Suprapubic skin (tissue), 4 donors: Measurements from ENCODE around the gene DPYD.

ENCODE experiments used
- EP300 ChIP-seq: sonication (generic); formaldehyde crosslinking; IDR thresholded peaks from one replicate; pipeline ENCODE4 v1.6.1; 2017; ENCODE audit warnings: antibody characterized with exemption
- POLR2A ChIP-seq, 2 donors: fragments of 450-650 bp; IDR thresholded peaks; one replicate each; pipeline ENCODE4 v1.6.1; 2017; ENCODE audit warnings: antibody characterized with exemption in 2 of 2, mild to moderate bottlenecking in 2 of 2, moderate library complexity in 2 of 2
- POLR2AphosphoS5 ChIP-seq, 3 donors: sonication (generic); formaldehyde crosslinking; IDR thresholded peaks; one replicate each; pipeline ENCODE4 v1.6.1; 2017; ENCODE audit warnings: antibody characterized with exemption in 3 of 3
- TF ChIP-seq, protein P1 (sequence below), 2 donors: fragments of 200-600 bp in 1 of 2; fragments of 450-650 bp in 1 of 2; sonication (generic) in 1 of 2; IDR thresholded peaks; one replicate each; pipeline ENCODE4 v1.5.1; 2016 to 2019; ENCODE audit warnings: antibody characterized with exemption in 2 of 2, mild to moderate bottlenecking in 1 of 2, moderate library complexity in 1 of 2

DNA sequence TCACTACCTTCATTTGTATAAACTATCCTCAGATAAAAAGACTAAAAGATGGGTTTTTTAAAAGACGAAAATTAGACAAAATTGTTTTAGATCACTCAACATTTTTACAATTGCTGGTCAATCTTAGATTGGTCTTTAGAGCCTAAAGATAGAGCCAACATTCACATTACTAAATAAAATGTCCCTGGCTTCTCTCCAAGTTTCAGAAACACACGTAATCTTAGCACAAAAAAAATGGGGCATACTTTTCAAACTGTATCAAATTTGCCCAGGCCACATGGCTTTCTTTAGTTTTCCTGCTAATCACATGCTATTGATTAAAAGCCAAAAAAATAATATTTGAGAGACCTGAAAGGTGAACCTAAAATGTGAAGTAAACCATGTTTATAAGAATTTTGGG is 288.1 kb downstream of the DPYD start:
- TF ChIP-seq, protein P1, sequence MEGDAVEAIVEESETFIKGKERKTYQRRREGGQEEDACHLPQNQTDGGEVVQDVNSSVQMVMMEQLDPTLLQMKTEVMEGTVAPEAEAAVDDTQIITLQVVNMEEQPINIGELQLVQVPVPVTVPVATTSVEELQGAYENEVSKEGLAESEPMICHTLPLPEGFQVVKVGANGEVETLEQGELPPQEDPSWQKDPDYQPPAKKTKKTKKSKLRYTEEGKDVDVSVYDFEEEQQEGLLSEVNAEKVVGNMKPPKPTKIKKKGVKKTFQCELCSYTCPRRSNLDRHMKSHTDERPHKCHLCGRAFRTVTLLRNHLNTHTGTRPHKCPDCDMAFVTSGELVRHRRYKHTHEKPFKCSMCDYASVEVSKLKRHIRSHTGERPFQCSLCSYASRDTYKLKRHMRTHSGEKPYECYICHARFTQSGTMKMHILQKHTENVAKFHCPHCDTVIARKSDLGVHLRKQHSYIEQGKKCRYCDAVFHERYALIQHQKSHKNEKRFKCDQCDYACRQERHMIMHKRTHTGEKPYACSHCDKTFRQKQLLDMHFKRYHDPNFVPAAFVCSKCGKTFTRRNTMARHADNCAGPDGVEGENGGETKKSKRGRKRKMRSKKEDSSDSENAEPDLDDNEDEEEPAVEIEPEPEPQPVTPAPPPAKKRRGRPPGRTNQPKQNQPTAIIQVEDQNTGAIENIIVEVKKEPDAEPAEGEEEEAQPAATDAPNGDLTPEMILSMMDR (IDR thresholded peaks at IDR 0.05): no peak
- TF ChIP-seq POLR2AphosphoS5 (IDR thresholded peaks at IDR 0.05): no peak
- TF ChIP-seq POLR2A (IDR thresholded peaks at IDR 0.05): no peak
- TF ChIP-seq EP300: no peak
